HG03432 (cell line): ENCODE results near the gene FAM174C.
"Not testable (repeated sequence)": the region's sequence is repeated elsewhere in the genome, so short reads cannot be mapped to it uniquely, and the experiment has no call there.

Experiments used
- ATAC-seq: cut with Tn5 transposase; IDR thresholded peaks from one replicate; pipeline ENCODE4 v1.9.1; 2021; ENCODE audit warnings: mild to moderate bottlenecking, moderate library complexity; ENCODE audit not compliant: unreplicated experiment

The FAM174C gene

DNA sequence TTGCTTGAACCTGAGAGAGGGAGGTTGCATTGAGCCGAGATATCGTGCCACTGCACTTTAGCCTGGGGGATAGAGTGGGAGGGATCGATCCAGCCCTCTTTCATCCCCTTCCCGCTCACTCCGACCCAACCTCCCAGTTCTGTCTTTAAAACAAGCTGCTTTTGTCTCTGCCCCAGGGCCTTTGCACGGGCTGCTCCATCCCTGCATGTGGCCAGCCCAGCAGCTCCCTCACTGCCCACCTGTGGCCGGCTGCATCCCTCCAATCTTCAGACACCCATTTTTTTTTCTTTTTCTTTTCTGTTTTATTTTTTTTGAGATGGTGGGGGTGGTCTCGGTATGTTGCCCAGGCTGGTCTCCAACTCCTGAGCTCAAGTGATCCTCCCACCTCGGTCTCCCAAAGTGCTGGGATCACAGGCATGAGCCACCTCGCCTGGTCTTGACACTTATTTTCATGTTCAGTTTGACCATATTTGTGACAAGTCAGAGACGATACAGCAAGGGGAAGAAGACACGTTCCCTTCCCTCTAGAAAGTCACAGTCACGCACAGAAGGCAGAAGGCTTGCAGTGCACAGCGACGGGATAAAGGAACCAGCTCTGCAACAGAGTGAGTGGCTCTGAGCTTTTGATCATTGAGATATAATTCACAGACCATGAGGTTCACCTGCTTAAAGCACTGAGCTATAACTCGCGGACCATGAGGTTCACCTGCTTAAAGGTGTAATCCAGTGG, 42.1 kb downstream of the FAM174C start:
- ATAC-seq = no peak

DNA sequence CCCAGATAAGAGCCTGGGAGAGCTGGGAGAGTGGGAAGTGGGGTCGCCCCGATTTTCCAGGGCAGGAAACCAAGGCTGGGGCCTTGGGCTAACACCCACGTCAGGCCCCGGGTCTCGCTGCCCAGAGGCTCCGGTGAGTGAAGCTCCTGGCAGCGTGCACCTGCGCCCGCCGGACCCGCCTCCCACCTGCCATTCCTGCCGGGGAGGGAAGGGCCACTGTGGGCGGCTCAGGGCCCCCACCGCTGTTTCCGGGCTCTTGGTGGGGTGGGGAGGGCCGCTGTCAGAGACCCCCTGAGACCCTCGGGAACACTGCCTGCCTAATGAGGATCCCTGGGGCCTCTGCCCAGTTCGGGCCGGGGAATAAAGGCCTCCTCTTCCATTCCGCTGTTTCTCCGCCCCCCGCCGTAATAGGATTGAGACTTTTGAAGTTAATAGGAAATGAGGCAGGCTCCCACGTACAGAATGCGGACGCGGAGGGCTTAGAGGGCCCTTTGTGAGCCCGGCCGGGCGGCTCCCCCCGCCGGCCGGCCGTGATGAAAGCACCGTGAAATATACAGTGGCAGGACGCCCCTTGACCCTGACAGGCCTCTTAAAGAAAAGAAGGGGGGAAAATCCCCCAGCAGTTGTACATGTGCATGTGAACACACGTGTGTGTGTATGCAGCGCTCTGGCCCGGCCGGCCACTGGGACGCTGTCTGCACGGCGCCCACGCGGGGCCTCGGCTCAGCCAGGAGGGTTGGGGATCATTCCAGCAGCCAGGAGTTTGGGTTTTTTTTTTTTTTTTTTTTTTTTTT, 43.5 kb downstream of the FAM174C start:
- no peak for ATAC-seq

DNA sequence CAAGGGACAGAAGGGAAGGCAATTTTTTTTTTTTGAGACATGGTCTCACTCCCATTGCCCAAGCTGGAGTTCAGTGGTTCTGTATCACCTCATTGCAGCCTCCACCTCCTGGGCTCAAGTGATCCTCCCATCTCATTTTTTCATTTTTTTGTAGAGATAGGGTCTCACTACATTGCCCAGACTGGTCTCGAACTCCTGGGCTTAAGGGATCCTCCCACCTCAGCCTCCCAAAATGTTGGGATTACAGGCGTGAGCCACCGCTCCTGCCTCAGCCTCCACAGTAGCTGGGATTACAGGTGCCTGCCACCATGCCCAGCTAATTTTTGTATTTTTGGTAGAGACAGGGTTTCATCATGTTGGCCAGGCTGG, 44.9 kb downstream of the FAM174C start:
- ATAC-seq = not testable (repeated sequence)

DNA sequence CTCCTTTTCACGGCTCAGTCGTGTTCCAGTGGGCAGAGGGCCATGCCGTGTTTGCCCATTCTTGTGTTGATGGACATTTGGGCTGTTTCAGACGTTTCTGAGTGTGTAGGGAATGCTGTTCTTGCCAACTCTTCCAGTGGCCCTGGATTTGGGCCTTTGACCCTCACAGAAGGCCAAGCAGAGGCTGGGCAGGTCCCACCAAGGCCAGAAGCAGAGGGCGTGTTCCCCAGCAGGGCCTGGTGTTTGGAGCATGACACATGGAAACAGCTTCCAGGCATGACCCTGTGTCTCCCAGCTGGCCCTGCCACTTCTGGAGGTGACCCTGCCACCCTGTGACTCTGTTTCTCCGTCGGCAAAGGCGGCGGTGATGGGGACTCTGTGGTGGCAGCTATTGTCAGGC, 46.2 kb downstream of the FAM174C start:
- no peak for ATAC-seq

DNA sequence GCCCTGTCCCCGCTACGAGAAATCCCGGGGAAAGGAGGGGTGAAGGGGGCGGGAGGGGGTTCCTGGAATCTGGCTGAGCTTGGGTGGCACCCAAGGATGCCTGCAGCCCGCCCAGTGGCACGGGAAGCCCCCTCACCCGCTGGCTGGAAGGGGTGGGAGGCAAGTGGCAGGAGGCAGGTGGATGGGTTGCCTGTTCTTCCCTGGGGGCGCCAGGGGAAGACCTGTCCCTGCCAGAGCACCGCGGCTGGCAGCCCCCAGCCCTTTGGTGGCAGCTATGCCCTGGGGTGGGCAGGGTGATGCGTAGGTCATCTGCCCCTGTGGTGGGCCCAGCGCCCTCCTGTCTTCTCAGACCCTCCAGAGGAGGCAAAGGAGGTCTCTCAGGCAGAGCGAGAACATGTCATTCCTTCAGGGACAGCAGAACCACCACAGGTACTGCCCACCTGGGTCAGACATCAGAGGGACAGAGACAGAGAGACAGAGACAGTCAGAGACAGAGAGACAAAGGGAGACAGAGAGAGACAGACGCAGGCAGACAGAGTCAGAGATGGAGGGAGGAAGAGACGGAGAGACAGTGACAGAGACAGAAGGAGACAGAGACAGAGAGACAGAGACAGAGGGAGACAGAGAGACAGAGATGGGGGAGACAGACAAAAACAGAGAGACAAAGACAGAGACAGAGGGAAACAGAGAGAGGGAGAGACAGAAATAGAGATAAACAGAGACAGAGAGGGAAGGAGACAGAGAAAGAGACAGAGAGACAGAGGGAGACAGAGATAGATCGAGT, 47.1 kb downstream of the FAM174C start:
- ATAC-seq = no peak

DNA sequence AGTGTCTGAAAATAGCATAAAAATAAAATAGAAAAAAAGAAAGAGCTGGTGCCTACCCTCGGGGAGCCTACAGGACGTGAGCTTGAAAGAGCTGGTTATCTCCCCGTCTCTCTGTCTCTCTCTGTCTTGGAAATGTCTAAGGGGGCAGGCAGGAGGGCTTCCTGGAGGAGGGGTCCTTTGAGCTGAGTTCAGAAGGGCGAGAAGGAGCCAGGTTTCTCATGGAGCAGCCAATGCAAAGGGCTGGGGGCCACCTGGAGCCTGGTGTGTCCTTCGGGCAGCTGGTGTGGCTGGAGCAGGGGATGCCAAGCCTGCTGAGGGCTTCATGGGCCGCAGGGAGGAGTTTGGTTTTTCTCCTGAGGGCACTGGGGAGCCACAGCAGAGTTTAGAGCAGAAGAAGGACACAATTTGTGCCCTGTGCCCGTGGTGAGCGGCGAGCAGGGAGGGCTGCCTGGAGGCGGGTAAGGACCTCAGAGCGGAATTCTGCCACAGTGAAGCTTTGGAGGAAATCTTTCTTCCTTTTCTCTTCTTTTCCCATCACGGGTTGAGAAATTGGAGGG, 49.0 kb downstream of the FAM174C start:
- ATAC-seq = no peak

DNA sequence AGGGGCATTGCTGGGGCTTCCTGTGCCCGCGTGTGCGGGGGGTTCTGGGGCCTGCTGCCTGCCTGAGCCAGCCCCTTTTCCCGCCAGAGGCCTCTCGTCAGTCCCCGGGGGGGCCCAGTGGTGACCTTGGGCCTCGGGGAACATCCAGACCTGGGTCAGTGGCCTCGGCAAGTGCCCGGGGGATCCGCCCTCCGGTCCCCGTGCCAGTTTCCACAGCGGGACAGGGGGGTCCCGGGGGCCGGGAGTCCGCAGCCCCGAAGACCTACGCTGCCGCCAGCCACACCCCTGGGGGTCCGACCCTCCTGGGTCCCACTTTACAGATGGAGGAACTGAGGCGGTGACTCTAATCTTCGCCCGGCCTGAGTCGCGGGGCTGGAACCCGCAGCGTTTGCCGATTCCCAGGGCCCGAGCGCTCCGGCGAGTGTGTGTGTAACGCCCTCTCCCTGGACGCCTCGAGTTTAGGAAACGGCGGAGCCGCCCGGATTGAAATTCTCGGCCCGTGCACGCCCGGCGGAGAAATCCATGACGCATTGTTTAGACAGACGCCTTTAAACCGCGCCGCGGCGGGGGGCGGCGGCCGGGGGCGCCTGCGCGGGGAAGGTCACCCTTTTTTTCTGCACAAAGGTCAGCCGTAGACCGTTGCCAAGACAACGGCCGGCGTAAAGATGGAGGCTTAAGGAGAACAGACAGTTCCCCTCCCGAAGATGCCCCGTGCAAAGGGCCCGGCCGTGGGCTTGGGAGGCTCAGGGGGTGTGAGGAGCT, 49.7 kb downstream of the FAM174C start:
- no peak for ATAC-seq

DNA sequence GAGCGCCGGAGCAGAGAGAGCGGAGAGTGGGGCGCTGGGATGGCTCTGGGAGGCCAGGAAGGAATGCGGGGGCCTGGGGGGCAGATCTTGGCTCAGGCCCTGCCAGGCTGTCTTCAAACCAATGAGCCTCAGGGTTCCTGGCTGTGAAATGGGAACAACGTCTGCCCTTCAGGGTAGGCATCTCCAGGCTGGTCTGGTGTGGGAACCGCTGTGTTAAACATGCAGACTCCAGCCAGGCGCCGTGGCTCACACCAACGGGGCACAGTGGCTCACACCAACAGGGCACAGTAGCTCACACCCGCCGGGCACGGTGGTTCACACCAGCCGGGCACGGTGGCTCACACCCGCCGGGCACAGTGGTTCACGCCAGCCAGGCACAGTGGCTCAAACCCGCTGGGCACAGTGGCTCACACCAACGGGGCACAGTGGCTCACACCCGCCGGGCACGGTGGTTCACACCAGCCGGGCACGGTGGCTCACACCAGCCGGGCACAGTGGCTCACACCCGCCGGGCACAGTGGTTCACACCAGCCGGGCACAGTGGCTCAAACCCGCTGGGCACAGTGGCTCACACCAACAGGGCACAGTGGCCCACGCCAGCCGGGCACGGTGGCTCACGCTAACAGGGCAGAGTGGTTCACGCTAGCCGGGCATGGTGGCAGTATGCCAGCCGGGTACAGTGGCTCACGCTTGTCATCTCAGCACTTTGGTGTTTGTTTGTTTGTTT, 50.4 kb downstream of the FAM174C start:
- no peak for ATAC-seq

DNA sequence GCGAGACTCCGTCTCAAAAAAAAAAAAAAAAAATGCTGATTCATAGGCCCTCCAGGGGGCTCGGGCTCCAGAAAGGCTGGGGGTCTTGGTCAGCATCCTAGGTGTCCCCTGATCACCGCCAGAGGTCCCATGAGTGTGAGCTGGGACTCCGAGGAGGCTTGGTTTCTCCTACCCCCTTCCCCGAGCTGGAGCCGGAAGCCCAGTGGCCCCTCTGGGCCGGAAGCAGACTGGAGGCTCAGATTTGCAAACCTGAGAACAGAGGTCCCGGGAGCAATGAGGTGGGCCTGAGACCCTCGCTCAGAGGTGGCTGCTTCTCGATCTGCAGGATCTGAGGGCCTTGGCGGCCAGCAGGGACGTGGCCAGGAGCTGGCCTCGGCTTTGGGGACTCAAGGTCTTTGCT, 51.8 kb downstream of the FAM174C start:
- no peak for ATAC-seq
